ENCODE results near the gene SDC3. TPM values are rescaled to one million over a fixed set of nuclear protein-coding genes. Genes with fewer than 3 reads are reported as not detected.
A peak's percentile ranks its signal among the peaks of the same experiment; 100 is the strongest.

The SDC3 gene
- total and polyA plus RNA-seq, 4 donors = 3.3 to 27.5 (median 16.6) TPM

GRCh38 chr1:30822006-30822405 lies 86.6 kb downstream of the SDC3 start (continued):
- TF ChIP-seq REST (IDR thresholded peaks at IDR 0.05) = peak; percentile 44
- TF ChIP-seq YY1 (IDR thresholded peaks at IDR 0.05) = peak; percentile 41
- peak in 1 of 2 donors; percentile 56 for TF ChIP-seq JUND (IDR thresholded peaks at IDR 0.05)

- Histone ChIP-seq H3K27me3 (ENCODE audit: control insufficient read depth in 4 of 4, insufficient read depth in 4 of 4, low read length in 3 of 4) (no peaks in the 10 kb centered on the region), H3K4me1 (ENCODE audit: control insufficient read depth in 4 of 4, insufficient read depth in 4 of 4, low read length in 3 of 4) (peaks cover 11 to 25% (median 20%) of the 10 kb centered on the region in 4 donors), H3K27ac (ENCODE audit: low read depth in 1 of 2, low read length in 2 of 2) (no peak overlapping the region)
These were observed 88.3 kb downstream of the SDC3 start for GRCh38 chr1:30820299-30820698.

More at GRCh38 chr1:30820299-30820698, 88.3 kb downstream of the SDC3 start:
- Histone ChIP-seq H3K9me3 (ENCODE audit: control insufficient read depth in 4 of 4, low read length in 3 of 4) (no peaks in the 10 kb centered on the region), H3K4me3 (ENCODE audit: low read depth in 1 of 3, low read length in 3 of 3) (no peak overlapping the region), H3K36me3 (ENCODE audit: control insufficient read depth in 4 of 4, insufficient read depth in 3 of 4, low read depth in 1 of 4, low read length in 3 of 4) (no peaks in the 10 kb centered on the region), H3K9ac (ENCODE audit: low read depth in 1 of 2, low read length in 2 of 2) (no peak overlapping the region)
- WGBS = 86% methylated on average over 5 of the region's 5 CpGs
- no peak for DNase-seq (ENCODE audit: low spot score)
- TF ChIP-seq GABPA (IDR thresholded peaks at IDR 0.05 in 1 of 2, conservative IDR thresholded peaks at IDR 0.05 in 1 of 2) (no peak), JUND (IDR thresholded peaks at IDR 0.05) (no peak), YY1 (IDR thresholded peaks at IDR 0.05) (no peak), REST (IDR thresholded peaks at IDR 0.05) (no peak), HNF4G (IDR thresholded peaks at IDR 0.05) (no peak), TAF1 (conservative IDR thresholded peaks at IDR 0.05) (no peak), CTCF (IDR thresholded peaks at IDR 0.05; ENCODE audit: low read depth, low read length, missing input control) (no peak), RXRA (IDR thresholded peaks at IDR 0.05) (no peak), RAD21 (IDR thresholded peaks at IDR 0.05) (no peak), FOXA1 (IDR thresholded peaks at IDR 0.05) (no peak), NR2F2 (IDR thresholded peaks at IDR 0.05) (no peak), ZBTB33 (IDR thresholded peaks at IDR 0.05) (no peak), SP1 (IDR thresholded peaks at IDR 0.05) (no peak), ATF3 (IDR thresholded peaks at IDR 0.05) (no peak), MAX (IDR thresholded peaks at IDR 0.05) (no peak), FOXA2 (IDR thresholded peaks at IDR 0.05) (no peak), HNF4A (conservative IDR thresholded peaks at IDR 0.05) (no peak), EGR1 (IDR thresholded peaks at IDR 0.05; ENCODE audit: low read depth in 2 of 2) (no peak)

All from liver (tissue), 9 donors.